Vagina (tissue), 2 donors: ENCODE measurements around the gene CNIH2. TPM values are rescaled to one million over a fixed set of nuclear protein-coding genes. Genes with fewer than 3 reads are reported as not detected.
A peak's percentile ranks its signal among the peaks of the same experiment; 100 is the strongest.

ENCODE experiments used
- DNase-seq, 2 donors: peaks; one replicate each; pipeline ENCODE4 v3.0.0-alpha.2; 2017; ENCODE audit errors: extremely low spot score in 2 of 2
- H3K27ac ChIP-seq: fragments of 200-600 bp; sonication (generic); one replicate; pipeline ENCODE4 v1.5.1; 2019
- H3K27me3 ChIP-seq: fragments of 200-600 bp; sonication (generic); one replicate; pipeline ENCODE4 v1.5.1; 2019
- H3K36me3 ChIP-seq, 2 donors: fragments of 200-600 bp; sonication (generic); one replicate each; pipeline ENCODE4 v1.5.1; 2017 to 2019
- H3K4me1 ChIP-seq: fragments of 200-600 bp; sonication (generic); one replicate; pipeline ENCODE4 v1.5.1; 2019
- H3K4me3 ChIP-seq, 2 donors: fragments of 200-600 bp; sonication (generic); 1 replicate in 1 of 2; 2 replicates in 1 of 2; pipeline ENCODE4 v1.5.1; 2016 to 2019
- H3K9me3 ChIP-seq: fragments of 200-600 bp; sonication (generic); one replicate; pipeline ENCODE4 v1.5.1; 2019
- POLR2A ChIP-seq, 2 donors: fragments of 450-650 bp; IDR thresholded peaks; one replicate each; pipeline ENCODE4 v1.6.1; 2017; ENCODE audit warnings: antibody characterized with exemption in 2 of 2, mild to moderate bottlenecking in 2 of 2, moderate library complexity in 2 of 2
- POLR2AphosphoS5 ChIP-seq, 2 donors: sonication (generic); formaldehyde crosslinking; IDR thresholded peaks; one replicate each; pipeline ENCODE4 v1.9.0; 2017; ENCODE audit warnings: antibody characterized with exemption in 2 of 2, mild to moderate bottlenecking in 2 of 2, low read depth in 1 of 2; ENCODE audit not compliant: insufficient read depth in 1 of 2
- intact Hi-C: fragments of 100-400 bp; cut with DNase I; formaldehyde crosslinking; loops from one replicate; pipeline ENCODE4 v1.15.1; 2023
- total RNA-seq: library from RNA; depleted of rRNA; stranded (reverse); fragments of >200 nt; gene quantifications from one replicate; pipeline ENCODE4 v1.2.3, GENCODE V29; 2016
- TF ChIP-seq, protein P1 (sequence below), 3 experiments: fragments of 450-650 bp in 2 of 3; fragments of 200-600 bp in 1 of 3; sonication (generic) in 1 of 3; IDR thresholded peaks; one replicate each; pipeline ENCODE4 v1.5.1; 2017 to 2019; ENCODE audit warnings: antibody characterized with exemption in 3 of 3, mild to moderate bottlenecking in 2 of 3, moderate library complexity in 2 of 3

CNIH2 gene
- total RNA-seq, 1 donor from 2014 or later = 3.2 TPM

DNA sequence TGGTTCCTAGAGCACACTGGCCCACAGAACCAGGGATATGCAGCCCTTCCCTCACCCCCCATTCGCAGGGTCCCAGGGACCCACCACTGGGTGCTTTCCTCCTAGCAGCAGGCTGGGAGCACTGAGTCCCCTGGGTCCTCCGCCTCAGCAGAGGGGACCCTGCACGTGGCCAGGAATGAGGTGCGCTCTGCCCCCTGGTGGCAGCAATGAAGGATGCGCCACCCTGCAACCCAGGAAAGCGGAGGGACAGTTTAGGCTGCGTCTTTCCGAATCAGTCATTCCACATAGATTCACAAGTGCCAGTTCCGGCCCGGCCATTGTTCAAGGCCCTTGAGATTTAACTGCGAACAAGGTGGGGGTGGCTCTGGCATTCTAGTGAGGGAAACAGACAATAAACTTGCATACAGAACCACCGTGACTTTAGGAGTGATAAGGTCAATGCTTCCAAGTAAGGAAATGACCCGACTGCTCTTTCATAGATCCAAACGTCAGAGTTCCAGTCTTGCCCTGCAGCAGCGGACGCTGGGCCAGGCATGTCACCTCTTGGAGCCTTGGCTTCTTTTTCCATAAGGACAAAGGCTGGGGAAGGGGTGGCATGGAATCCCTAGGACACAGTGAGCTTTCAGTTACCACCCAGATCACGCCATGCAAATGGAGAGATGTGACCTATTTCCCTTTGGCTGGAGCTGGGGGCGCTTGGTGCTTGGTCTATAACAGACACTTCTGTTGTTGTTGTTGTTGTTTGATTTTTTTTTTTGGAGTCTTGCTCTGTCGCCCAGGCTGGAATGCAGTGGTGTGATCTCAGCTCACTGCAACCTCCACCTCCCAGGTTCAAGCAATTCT is 50.5 kb downstream of the CNIH2 start:
- peak overlapping the region; percentile 93 for H3K27ac ChIP-seq
- DNase-seq = no peak
- no peak overlapping the region for H3K4me3 ChIP-seq
- no peaks in the 10 kb centered on the region for H3K9me3 ChIP-seq
- H3K4me1 ChIP-seq = peaks cover 44% of the 10 kb centered on the region
- TF ChIP-seq, protein P1, sequence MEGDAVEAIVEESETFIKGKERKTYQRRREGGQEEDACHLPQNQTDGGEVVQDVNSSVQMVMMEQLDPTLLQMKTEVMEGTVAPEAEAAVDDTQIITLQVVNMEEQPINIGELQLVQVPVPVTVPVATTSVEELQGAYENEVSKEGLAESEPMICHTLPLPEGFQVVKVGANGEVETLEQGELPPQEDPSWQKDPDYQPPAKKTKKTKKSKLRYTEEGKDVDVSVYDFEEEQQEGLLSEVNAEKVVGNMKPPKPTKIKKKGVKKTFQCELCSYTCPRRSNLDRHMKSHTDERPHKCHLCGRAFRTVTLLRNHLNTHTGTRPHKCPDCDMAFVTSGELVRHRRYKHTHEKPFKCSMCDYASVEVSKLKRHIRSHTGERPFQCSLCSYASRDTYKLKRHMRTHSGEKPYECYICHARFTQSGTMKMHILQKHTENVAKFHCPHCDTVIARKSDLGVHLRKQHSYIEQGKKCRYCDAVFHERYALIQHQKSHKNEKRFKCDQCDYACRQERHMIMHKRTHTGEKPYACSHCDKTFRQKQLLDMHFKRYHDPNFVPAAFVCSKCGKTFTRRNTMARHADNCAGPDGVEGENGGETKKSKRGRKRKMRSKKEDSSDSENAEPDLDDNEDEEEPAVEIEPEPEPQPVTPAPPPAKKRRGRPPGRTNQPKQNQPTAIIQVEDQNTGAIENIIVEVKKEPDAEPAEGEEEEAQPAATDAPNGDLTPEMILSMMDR (IDR thresholded peaks at IDR 0.05) = peak; percentile 86 to 99 (median 98)
- peak; percentile 67 to 73 for TF ChIP-seq POLR2AphosphoS5 (IDR thresholded peaks at IDR 0.05; ENCODE audit: insufficient read depth in 1 of 2, low read depth in 1 of 2)
- TF ChIP-seq POLR2A (IDR thresholded peaks at IDR 0.05) = no peak
- H3K36me3 ChIP-seq = peaks cover 0 to 6% of the 10 kb centered on the region in 2 donors
- H3K27me3 ChIP-seq = no peaks in the 10 kb centered on the region
- intact Hi-C loops = loop anchor here (2.0 to 5.0 kb wide), 2 partner anchors 16 to 59 kb away; no protein-coding TSS in a partner anchor

DNA sequence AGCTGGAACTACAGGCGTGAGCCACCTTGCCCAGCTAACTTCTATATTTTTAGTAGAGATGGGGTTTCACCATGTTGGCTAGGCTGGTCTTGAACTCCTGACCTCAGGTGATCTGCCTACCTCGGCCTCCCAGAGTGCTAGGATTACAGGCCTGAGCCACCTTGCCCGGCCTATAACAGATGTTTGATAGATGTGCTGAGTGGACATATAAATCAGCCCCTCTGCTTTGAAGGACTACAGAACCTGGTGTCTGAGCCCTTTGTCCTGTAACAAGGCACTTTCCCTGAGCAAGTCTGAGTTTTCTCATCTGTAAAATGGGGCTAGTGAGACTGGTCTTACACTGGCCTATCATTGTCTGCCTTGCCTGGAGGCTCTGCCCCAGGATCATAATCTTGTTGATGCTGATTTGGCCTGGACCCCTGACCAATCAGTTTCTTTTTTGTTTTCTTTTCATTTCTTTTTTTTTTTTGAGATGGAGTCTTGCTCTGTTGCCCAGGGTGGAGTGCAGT is 51.2 kb downstream of the CNIH2 start:
- DNase-seq = no peak
- no peak overlapping the region for H3K27ac ChIP-seq
- no peaks in the 10 kb centered on the region for H3K9me3 ChIP-seq
- no peak overlapping the region for H3K4me3 ChIP-seq
- H3K36me3 ChIP-seq = peaks cover 0 to 12% of the 10 kb centered on the region in 2 donors
- no peak for TF ChIP-seq POLR2AphosphoS5 (IDR thresholded peaks at IDR 0.05; ENCODE audit: insufficient read depth in 1 of 2, low read depth in 1 of 2)
- TF ChIP-seq, protein P1 (IDR thresholded peaks at IDR 0.05) = no peak
- no peak for TF ChIP-seq POLR2A (IDR thresholded peaks at IDR 0.05)
- H3K4me1 ChIP-seq = peaks cover 47% of the 10 kb centered on the region
- no peaks in the 10 kb centered on the region for H3K27me3 ChIP-seq
- intact Hi-C loops = loop anchor here (2.0 to 5.0 kb wide), 2 partner anchors 16 to 58 kb away; no protein-coding TSS in a partner anchor

DNA sequence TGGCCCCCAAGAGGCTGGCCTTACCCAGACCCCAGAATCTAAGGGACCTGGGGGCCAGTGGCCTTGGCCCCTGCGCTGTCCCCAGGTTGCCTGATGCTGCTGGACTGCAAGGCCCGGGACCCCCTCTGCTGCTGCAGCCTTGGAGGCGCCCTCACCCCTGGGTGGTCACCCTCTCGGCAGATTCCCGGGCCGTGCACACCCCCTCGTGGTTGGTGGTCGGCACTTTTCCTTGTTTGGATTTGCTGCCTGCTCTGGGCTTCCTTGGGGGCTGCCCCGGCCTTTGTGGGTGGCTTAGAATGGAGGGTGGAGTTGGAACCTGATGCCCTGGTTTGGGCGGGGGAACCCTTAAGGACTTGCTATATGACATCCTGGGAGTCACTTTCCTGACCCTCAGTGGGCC is 53.0 kb downstream of the CNIH2 start:
- H3K9me3 ChIP-seq = no peaks in the 10 kb centered on the region
- H3K27me3 ChIP-seq = no peaks in the 10 kb centered on the region
- H3K4me1 ChIP-seq = peaks cover 50% of the 10 kb centered on the region
- intact Hi-C loops = no loop called here
- H3K36me3 ChIP-seq = peaks cover 0 to 12% of the 10 kb centered on the region in 2 donors
- no peak for DNase-seq
- TF ChIP-seq POLR2A (IDR thresholded peaks at IDR 0.05) (no peak), POLR2AphosphoS5 (IDR thresholded peaks at IDR 0.05; ENCODE audit: insufficient read depth in 1 of 2, low read depth in 1 of 2) (no peak)
- TF ChIP-seq, protein P1 (IDR thresholded peaks at IDR 0.05) = no peak
- no peak overlapping the region for H3K4me3 ChIP-seq
- H3K27ac ChIP-seq = no peak overlapping the region

DNA sequence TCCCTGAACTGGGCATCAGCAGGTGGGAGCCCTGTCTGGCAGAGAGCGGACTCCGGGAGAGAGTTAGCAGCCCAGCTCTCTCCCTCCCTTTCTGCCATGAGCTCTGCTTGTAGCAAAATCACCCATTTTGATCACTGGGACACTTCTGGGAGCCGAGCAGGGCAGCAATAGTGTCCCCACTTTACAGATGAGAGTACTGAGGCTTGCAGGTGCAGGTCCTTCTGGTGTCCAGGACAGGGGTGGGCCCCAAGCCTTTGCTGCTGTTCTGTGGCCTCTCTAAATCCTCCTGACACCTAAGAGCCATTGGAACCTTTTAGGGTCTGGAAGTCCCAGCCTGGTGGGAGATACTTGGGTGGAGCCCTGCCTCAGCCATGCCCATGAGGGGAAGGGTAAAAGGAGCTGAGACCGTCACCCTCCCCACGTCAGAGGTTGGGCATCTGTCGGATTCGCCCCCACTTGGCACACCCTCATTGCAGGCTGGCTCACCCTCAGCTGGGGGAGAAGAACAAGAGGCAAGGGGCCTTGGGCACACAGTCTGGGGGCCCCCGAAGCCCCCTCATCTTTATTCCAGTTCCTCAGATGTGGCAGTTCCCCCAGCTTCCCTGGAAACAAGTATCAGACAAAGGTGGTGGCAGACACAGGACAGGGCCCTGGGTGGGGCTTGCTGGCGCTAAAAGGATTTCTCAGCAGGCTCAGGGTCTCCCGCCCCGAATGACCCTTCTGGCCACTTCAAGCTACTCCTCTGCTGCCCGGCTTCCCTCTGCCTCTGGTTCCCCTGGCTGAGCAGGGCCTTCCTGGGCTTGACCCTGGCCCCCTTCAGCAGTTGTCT is 53.8 kb downstream of the CNIH2 start:
- TF ChIP-seq POLR2AphosphoS5 (IDR thresholded peaks at IDR 0.05; ENCODE audit: insufficient read depth in 1 of 2, low read depth in 1 of 2) (no peak), POLR2A (IDR thresholded peaks at IDR 0.05) (no peak)
- TF ChIP-seq, protein P1 (IDR thresholded peaks at IDR 0.05) = no peak
- H3K4me1 ChIP-seq = peaks cover 50% of the 10 kb centered on the region
- H3K36me3 ChIP-seq = peaks cover 0 to 12% of the 10 kb centered on the region in 2 donors
- no peak overlapping the region for H3K27ac ChIP-seq
- no peaks in the 10 kb centered on the region for H3K27me3 ChIP-seq
- DNase-seq = no peak
- H3K4me3 ChIP-seq = no peak overlapping the region
- H3K9me3 ChIP-seq = no peaks in the 10 kb centered on the region
- intact Hi-C loops = no loop called here
